ENCODE data around the gene NOTUM. TPM values are rescaled to one million over a fixed set of nuclear protein-coding genes. Genes with fewer than 3 reads are reported as not detected.
A peak's percentile ranks its signal among the peaks of the same experiment; 100 is the strongest.

Gene NOTUM
- total and polyA plus RNA-seq, 9 donors = 0.05 to 0.36 (median 0.22) TPM; not detected in 5

GRCh38 chr17:81934098-81934757, 26.8 kb downstream of the NOTUM start:
- Histone ChIP-seq H3K4me3 (no peak overlapping the region), H3K27me3 (no peaks in the 10 kb centered on the region), H3K27ac (no peak overlapping the region), H3K36me3 (no peaks in the 10 kb centered on the region), H3K9me3 (no peaks in the 10 kb centered on the region), H3K4me1 (ENCODE audit: insufficient read depth) (peaks cover 4% of the 10 kb centered on the region)
- peak in 2 of 5 donors; percentile 20 to 21 for DNase-seq
- TF ChIP-seq POLR2A (IDR thresholded peaks at IDR 0.05) (no peak), EP300 (IDR thresholded peaks at IDR 0.05) (no peak)
- TF ChIP-seq, protein P1, sequence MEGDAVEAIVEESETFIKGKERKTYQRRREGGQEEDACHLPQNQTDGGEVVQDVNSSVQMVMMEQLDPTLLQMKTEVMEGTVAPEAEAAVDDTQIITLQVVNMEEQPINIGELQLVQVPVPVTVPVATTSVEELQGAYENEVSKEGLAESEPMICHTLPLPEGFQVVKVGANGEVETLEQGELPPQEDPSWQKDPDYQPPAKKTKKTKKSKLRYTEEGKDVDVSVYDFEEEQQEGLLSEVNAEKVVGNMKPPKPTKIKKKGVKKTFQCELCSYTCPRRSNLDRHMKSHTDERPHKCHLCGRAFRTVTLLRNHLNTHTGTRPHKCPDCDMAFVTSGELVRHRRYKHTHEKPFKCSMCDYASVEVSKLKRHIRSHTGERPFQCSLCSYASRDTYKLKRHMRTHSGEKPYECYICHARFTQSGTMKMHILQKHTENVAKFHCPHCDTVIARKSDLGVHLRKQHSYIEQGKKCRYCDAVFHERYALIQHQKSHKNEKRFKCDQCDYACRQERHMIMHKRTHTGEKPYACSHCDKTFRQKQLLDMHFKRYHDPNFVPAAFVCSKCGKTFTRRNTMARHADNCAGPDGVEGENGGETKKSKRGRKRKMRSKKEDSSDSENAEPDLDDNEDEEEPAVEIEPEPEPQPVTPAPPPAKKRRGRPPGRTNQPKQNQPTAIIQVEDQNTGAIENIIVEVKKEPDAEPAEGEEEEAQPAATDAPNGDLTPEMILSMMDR (IDR thresholded peaks at IDR 0.05) = no peak
- 81 to 85% (median 82%) methylated on average over 17 to 23 of the region's 23 CpGs for WGBS, 3 donors
- intact Hi-C loops (cut with DNase I) = no loop called here

GRCh38 chr17:81933178-81933699, 27.7 kb downstream of the NOTUM start:
- Histone ChIP-seq H3K27ac (no peak overlapping the region), H3K9me3 (no peaks in the 10 kb centered on the region), H3K36me3 (no peaks in the 10 kb centered on the region), H3K27me3 (no peaks in the 10 kb centered on the region), H3K4me3 (no peak overlapping the region), H3K4me1 (ENCODE audit: insufficient read depth) (peaks cover 6% of the 10 kb centered on the region)
- TF ChIP-seq EP300 (IDR thresholded peaks at IDR 0.05) = no peak
- no peak for TF ChIP-seq POLR2A (IDR thresholded peaks at IDR 0.05)
- TF ChIP-seq, protein P1 (IDR thresholded peaks at IDR 0.05) = no peak
- DNase-seq = peak in 2 of 5 donors; percentile 17 to 19
- WGBS, 3 donors = 84 to 86% (median 84%) methylated on average over 13 to 14 of the region's 14 CpGs
- intact Hi-C loops (cut with DNase I) = no loop called here

DNA sequence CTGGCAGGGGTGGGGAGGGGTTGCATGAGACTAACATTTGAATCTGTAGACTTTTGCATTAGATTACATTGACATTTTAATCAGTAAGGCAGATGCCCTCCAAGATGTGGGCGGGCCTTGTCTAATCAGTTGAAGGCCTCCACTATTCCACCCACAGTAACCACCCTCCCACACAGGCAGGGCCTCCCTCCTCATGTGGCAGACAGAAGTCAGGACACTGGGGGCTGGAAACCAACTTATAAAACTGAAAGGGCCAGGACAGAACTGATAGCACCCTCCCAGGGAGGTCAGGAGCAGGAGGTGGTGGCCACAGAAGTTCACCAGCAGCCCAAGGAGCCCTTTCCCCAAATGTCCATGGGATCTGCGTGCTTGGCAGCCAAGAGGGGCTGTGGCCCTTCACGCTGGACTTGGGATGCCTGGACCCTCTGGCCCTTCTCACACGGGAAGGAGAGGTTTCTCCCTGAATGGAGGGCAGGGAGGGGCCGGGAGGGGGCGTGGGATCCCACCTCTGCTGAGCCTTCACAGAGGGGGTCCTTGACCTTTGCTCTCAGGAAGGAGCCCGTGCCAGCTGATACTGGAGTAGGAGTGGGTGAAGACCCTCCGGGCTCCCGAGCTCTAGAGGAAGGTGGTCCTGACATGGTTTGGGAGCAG, 28.5 kb downstream of the NOTUM start:
- Histone ChIP-seq H3K9me3 (no peaks in the 10 kb centered on the region), H3K36me3 (no peaks in the 10 kb centered on the region), H3K4me3 (no peak overlapping the region), H3K27me3 (no peaks in the 10 kb centered on the region), H3K4me1 (ENCODE audit: insufficient read depth) (peaks cover 9% of the 10 kb centered on the region), H3K27ac (no peak overlapping the region)
- TF ChIP-seq EP300 (IDR thresholded peaks at IDR 0.05) (no peak), POLR2A (IDR thresholded peaks at IDR 0.05) (no peak)
- TF ChIP-seq, protein P1 (IDR thresholded peaks at IDR 0.05) = no peak
- peak in 2 of 5 donors; percentile 26 to 40 for DNase-seq
- intact Hi-C loops (cut with DNase I) = no loop called here
- 58 to 68% (median 62%) methylated on average over 9 of the region's 9 CpGs for WGBS, 3 donors

DNA sequence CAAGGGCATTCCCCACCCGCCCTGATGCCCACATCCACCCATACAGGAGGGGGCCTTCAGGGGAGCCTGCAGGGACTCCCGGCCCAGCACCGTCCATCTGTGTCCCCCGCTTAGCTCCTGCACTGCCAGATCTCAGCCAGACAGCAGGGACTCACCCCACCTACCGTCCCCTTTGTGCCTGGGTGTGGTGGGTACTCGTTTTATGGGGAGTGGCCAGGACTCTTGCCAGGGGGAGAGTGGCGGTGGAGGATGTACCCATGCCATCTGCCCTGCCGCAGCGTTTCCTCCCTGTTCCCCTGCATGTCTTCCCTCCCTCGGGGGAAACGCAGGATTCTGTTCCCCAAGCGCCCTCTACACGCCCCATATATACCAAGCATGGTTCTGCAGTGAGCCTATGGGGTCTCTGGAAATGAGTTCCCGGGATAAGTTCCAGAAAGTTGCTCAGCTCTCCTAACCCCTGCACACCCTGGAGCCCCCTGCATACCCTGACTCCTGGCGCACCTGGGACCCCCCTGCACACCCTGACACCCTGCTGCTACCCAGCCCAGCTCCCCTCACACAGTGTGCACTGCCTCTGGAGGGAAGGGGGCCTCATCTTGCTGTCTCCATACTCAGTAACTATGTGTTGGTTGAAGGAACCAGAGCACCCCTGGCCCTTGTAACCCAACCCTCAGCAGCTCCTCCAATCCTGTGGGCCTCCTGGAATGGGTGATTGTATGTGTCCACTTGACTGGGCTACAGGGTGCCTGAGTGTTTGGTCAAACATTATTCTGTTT, 29.2 kb downstream of the NOTUM start:
- TF ChIP-seq EP300 (IDR thresholded peaks at IDR 0.05) = no peak
- TF ChIP-seq POLR2A (IDR thresholded peaks at IDR 0.05) = no peak
- TF ChIP-seq, protein P1 (IDR thresholded peaks at IDR 0.05) = no peak
- H3K27me3 ChIP-seq = no peaks in the 10 kb centered on the region
- DNase-seq = peak in 1 of 5 donors; percentile 18
- intact Hi-C loops (cut with DNase I) = no loop called here
- no peak overlapping the region for H3K27ac ChIP-seq
- 18 to 23% (median 23%) methylated on average over 15 of the region's 15 CpGs for WGBS, 3 donors
- no peak overlapping the region for H3K4me3 ChIP-seq
- no peaks in the 10 kb centered on the region for H3K9me3 ChIP-seq
- H3K36me3 ChIP-seq = no peaks in the 10 kb centered on the region
- peaks cover 8% of the 10 kb centered on the region for H3K4me1 ChIP-seq (ENCODE audit: insufficient read depth)

Measured in ovary (tissue), 9 donors.